Epithelial cell of proximal tubule (primary cell): ENCODE results near the gene WHAMM. TPM values are rescaled to one million over a fixed set of nuclear protein-coding genes. Genes with fewer than 3 reads are reported as not detected.

Experiments used
- DNase-seq: peaks from one replicate; pipeline ENCODE4 v3.0.0-alpha.2; 2011; ENCODE audit warnings: low read depth
- H3K4me3 ChIP-seq: 2 replicates; pipeline ENCODE4 v1.5.1; 2011; ENCODE audit warnings: low read depth, mild to moderate bottlenecking, low read length
- total RNA-seq: library from RNA; depleted of rRNA; stranded (reverse); fragments of >200 nt; gene quantifications from 2 replicates; pipeline ENCODE4 v1.2.3, GENCODE V29; 2015
- TF ChIP-seq, protein P1 (sequence below): conservative IDR thresholded peaks from 2 replicates; pipeline ENCODE4 v1.5.1; 2012; ENCODE audit warnings: low read depth, mild to moderate bottlenecking, low read length

Gene WHAMM
- total RNA-seq, 1 donor from 2014 or later: 6.0 TPM

DNA sequence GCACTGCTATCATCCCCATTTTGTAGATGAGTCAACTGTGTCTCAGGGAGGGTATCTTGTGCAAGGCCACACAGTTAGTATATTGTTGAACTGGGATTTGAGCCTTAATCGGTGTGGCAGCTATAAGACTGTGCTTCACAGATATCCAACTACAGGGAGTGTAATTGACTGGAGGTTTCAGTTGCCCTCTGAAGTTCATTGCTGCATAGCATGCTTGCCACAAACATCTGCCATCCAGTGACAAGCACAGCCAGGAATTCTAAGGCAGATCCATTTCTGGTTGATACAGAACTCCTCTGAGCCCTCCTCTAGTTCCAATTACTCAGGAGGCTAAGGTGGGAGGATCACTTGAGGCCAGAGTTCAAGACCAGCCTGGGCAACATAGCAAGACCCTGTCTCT lies 19.9 kb upstream of the WHAMM start:
- TF ChIP-seq, protein P1, sequence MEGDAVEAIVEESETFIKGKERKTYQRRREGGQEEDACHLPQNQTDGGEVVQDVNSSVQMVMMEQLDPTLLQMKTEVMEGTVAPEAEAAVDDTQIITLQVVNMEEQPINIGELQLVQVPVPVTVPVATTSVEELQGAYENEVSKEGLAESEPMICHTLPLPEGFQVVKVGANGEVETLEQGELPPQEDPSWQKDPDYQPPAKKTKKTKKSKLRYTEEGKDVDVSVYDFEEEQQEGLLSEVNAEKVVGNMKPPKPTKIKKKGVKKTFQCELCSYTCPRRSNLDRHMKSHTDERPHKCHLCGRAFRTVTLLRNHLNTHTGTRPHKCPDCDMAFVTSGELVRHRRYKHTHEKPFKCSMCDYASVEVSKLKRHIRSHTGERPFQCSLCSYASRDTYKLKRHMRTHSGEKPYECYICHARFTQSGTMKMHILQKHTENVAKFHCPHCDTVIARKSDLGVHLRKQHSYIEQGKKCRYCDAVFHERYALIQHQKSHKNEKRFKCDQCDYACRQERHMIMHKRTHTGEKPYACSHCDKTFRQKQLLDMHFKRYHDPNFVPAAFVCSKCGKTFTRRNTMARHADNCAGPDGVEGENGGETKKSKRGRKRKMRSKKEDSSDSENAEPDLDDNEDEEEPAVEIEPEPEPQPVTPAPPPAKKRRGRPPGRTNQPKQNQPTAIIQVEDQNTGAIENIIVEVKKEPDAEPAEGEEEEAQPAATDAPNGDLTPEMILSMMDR: no peak
- H3K4me3 ChIP-seq: no peak overlapping the region
- no peak for DNase-seq

DNA sequence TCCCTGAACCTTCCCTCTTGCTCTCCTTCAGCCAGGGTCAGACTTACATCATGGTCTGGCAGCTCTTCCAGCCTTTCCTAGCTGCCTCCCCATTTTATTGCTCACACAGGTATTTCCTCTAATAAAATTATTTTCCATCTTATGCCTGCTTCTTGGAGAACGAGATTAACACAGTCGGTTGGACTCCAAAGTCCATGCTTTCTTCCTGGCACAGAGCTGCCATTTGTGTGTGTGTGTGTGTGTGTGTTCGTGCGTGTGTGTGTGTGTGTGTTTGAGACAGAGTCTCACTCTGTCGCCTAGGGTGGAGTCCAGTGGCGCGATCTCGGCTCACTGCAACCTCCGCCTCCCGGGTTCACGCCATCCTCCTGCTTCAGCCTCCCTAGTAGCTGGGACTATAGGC lies 19.1 kb upstream of the WHAMM start:
- no peak overlapping the region for H3K4me3 ChIP-seq
- TF ChIP-seq, protein P1: no peak
- no peak for DNase-seq

DNA sequence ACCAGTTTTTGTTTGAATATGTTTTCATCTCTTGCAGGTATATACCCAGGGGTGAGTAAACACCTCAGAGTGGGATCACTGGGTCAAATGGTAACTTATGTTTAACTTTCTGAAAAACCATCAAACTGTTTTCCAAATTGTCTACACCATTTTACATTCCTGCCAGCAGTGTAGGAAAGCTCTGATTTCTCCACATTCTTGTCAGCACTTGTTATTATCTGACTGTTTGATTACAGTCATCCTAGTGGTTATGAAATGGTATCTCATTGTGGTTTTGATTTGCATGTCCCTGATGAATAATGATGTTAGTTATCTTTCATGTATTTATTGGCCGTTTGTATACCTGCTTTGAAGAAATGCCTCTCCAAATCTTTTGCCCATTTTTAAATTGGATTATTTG lies 17.4 kb upstream of the WHAMM start:
- TF ChIP-seq, protein P1: no peak
- DNase-seq: no peak
- H3K4me3 ChIP-seq: no peak overlapping the region

DNA sequence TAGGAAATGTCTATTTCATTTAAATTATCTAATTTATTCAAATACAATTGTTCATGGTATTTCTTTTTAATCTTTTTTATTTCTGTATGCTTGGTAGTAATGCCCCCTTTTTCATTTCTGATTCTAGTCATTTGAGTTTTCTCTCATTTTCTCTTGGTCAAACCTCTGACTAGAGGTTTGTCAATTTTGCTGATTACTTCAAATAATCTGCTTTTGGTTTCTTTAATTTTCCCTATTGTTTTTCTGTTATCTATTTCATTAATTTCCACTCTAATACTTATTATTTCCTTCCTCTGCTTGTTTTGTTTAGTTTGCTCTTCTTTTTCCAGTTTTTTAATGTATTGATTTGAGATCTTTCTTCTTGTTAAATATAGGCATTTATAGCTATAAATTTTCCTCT lies 15.7 kb upstream of the WHAMM start:
- no peak overlapping the region for H3K4me3 ChIP-seq
- TF ChIP-seq, protein P1: no peak
- no peak for DNase-seq

DNA sequence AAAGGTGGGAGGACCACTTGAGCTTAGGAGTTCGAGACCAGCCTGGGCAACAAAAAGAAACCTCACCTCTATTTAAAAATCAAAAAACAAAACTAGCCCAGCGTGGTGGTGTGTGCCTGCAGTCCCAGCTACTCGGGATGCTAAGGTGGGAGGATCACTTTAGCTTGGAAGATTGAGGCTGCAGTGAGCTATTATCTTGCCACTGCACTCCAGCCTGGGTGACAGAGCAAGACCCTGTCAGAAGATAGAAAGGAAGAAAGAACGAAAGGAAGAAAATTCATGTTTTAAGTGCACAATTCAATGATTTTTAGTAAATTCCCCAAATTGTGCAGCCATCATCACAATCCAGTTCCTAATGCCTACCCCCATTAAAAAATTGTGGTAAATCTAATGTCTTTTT lies 11.3 kb upstream of the WHAMM start:
- TF ChIP-seq, protein P1: no peak
- DNase-seq: no peak
- no peak overlapping the region for H3K4me3 ChIP-seq

DNA sequence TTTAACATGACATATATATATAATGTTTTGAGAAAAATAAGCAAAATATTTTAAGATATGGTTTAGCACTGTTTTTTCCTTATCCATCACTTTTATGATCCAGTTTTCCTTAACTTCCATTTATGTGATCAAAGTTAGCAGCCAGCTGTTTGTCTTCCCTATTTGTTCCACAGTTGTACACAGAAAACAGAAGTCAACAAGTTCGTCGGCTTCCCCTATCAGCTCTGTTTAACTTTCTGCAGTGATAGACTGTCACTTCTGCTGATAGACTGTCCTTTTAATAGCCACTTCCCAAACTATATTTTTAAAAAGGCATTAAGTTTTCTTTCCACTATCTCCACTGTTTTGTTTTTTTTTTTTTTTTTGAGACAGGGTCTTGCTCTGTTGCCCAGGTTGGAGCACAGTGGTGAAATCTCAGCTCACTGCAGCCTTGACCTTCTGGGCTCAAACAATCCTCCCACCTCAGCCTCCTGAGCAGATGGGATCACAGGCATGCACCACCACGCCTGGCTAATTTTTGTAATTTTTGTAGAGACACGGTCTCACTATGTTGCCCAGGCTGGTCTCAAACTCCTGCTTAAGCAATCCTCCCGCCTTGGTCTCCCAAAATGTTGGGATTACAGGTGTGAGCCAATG lies 10.8 kb upstream of the WHAMM start:
- no peak overlapping the region for H3K4me3 ChIP-seq
- TF ChIP-seq, protein P1: no peak
- no peak for DNase-seq

DNA sequence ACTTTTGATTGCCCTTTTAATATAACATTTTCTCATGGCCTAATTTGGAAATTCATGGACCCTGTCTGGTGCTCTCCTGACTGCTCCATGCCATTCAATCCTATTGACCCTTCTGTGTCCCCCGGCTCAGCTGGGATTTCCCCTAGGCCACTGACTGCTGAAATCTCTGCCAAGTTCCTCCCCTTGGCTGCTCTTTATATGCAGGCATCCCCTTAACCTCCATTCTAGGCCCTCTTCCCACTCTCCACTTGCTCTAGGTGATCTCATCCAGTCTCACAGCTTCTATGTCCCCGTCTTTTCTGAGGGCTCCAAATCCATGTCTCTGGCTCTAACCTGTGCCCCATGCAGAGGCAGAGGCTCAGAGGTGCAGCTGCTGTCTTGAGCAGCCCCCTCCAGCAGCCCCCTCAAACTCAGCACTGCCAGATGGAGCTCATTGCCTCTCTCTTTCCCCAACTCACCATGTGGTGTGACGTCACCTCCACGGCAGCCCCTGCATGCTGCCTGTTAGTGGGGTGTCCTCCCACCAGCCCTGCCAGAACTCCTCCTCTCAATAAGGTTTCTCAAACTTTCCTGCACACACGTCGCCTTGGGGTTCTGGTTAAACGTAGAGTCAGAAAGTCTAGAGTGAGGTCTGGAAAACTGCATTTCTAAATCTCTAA lies 10.1 kb upstream of the WHAMM start:
- no peak overlapping the region for H3K4me3 ChIP-seq
- DNase-seq: no peak
- TF ChIP-seq, protein P1: no peak
